ENCODE results near the gene RASA1. TPM values are rescaled to one million over a fixed set of nuclear protein-coding genes. Genes with fewer than 3 reads are reported as not detected.
A peak's percentile ranks its signal among the peaks of the same experiment; 100 is the strongest.

Gene RASA1
- total and polyA plus RNA-seq, 9 of the 15 experiments (the other 6 are each of a cell fraction or from before 2014, with no cell fraction given) = 3.2 to 17.3 (median 9.2) TPM

GRCh38 chr5:87392170-87392569 lies 124.5 kb downstream of the RASA1 start:
- ChIA-PET POLR2A (interaction anchor here (0.6 to 1.2 kb wide), 3 partner anchors 12 to 20 kb away, joined by 3 to 4 read pairs (median 3); partner anchors contain the start of gene CCNH), CTCF (ENCODE audit: low intra/inter-chr PET ratio) (no interaction called here)
- intact Hi-C loops (cut with micrococcal nuclease) (loop anchor here (5.0 to 10.0 kb wide), 2 partner anchors 127 to 320 kb away; partner anchors contain the start of gene RASA1), in situ Hi-C loops (cut with MboI) (no loop called here)
- Histone ChIP-seq H3K9me3 (replicated peaks; ENCODE audit: control insufficient read depth, insufficient read depth, low read depth, low read length) (no peaks in the 10 kb centered on the region), H3K4me3 (no peak overlapping the region), H3K9me1 (ENCODE audit: control insufficient read depth, insufficient read depth, low read length) (no peaks in the 10 kb centered on the region), H3K4me2 (ENCODE audit: insufficient read depth, low read length) (no peak overlapping the region), H2AFZ (ENCODE audit: low read depth, low read length) (no peak overlapping the region), H3K27me3 (ENCODE audit: control insufficient read depth in 2 of 2, insufficient read depth in 2 of 2, low read length in 2 of 2) (no peaks in the 10 kb centered on the region), H3K9ac (ENCODE audit: insufficient read depth in 1 of 2, low read depth in 2 of 2, low read length in 2 of 2) (no peak overlapping the region), H3K4me1 (replicated peaks in 1 of 2; ENCODE audit: control insufficient read depth in 2 of 2, insufficient read depth in 2 of 2, low read length in 2 of 2) (no peaks in the 10 kb centered on the region), H3K27ac (ENCODE audit: extremely low read depth, low read depth, low read length) (no peak overlapping the region), H3K79me2 (ENCODE audit: control insufficient read depth, insufficient read depth, low read length) (peaks cover 5% of the 10 kb centered on the region; the same call in 2 of the 3 replicates), H3K36me3 (ENCODE audit: control insufficient read depth, insufficient read depth, low read length) (peaks cover 98% of the 10 kb centered on the region), H4K20me1 (replicated peaks; ENCODE audit: control insufficient read depth, insufficient read depth, low read length) (no peaks in the 10 kb centered on the region)
- peak; percentile 34 for TF ChIP-seq FIP1L1 (IDR thresholded peaks at IDR 0.05; ENCODE audit: low read depth, low read length, poor library complexity, severe bottlenecking)
- no peak for TF ChIP-seq KHSRP (IDR thresholded peaks at IDR 0.05)
- no TSS peak for BruUV-seq (replicated peaks)
- no peak for ATAC-seq
- DNase-seq (ENCODE audit: extremely low read depth in 1 of 4, low spot score in 3 of 4) = no peak
- no CpG with 5 or more reads among the region's 1 CpG for WGBS (ENCODE audit: insufficient coverage, low coverage, missing lambda C conversion rate)
- no peak for FAIRE-seq

GRCh38 chr5:87392801-87393200 lies 125.1 kb downstream of the RASA1 start:
- CTCF ChIA-PET (ENCODE audit: low intra/inter-chr PET ratio) = no interaction called here
- Histone ChIP-seq H3K9me3 (replicated peaks; ENCODE audit: control insufficient read depth, insufficient read depth, low read depth, low read length) (no peaks in the 10 kb centered on the region), H3K9me1 (ENCODE audit: control insufficient read depth, insufficient read depth, low read length) (no peaks in the 10 kb centered on the region), H3K4me3 (no peak overlapping the region), H3K79me2 (ENCODE audit: control insufficient read depth, insufficient read depth, low read length) (peaks cover 10% of the 10 kb centered on the region; the same call in 2 of the 3 replicates), H3K27ac (ENCODE audit: extremely low read depth, low read depth, low read length) (no peak overlapping the region), H3K27me3 (ENCODE audit: control insufficient read depth in 2 of 2, insufficient read depth in 2 of 2, low read length in 2 of 2) (no peaks in the 10 kb centered on the region), H3K4me2 (ENCODE audit: insufficient read depth, low read length) (no peak overlapping the region), H3K4me1 (replicated peaks in 1 of 2; ENCODE audit: control insufficient read depth in 2 of 2, insufficient read depth in 2 of 2, low read length in 2 of 2) (no peaks in the 10 kb centered on the region), H3K36me3 (ENCODE audit: control insufficient read depth, insufficient read depth, low read length) (peaks cover 98% of the 10 kb centered on the region), H3K9ac (ENCODE audit: insufficient read depth in 1 of 2, low read depth in 2 of 2, low read length in 2 of 2) (no peak overlapping the region), H4K20me1 (replicated peaks; ENCODE audit: control insufficient read depth, insufficient read depth, low read length) (no peaks in the 10 kb centered on the region), H2AFZ (ENCODE audit: low read depth, low read length) (no peak overlapping the region)
- in situ Hi-C loops (cut with MboI) = no loop called here
- DNase-seq (ENCODE audit: extremely low read depth in 1 of 4, low spot score in 3 of 4) = no peak
- WGBS (ENCODE audit: insufficient coverage, low coverage, missing lambda C conversion rate) = 89% methylated on average over 4 of the region's 4 CpGs
- ATAC-seq = no peak
- TF ChIP-seq POU5F1 (IDR thresholded peaks at IDR 0.05; ENCODE audit: borderline replicate concordance, low read depth, low read length, partially characterized antibody) (no peak), POLR2A (conservative IDR thresholded peaks at IDR 0.05) (0 out of 2 replicates have a peak, but pooled peaks have one; percentile 13)
- BruUV-seq (replicated peaks) = no TSS peak
- no peak for FAIRE-seq
- intact Hi-C loops (cut with micrococcal nuclease) = loop anchor here (5.0 to 10.0 kb wide), 2 partner anchors 128 to 320 kb away; partner anchors contain the start of gene RASA1
- POLR2A ChIA-PET = interaction anchor here (0.6 to 1.1 kb wide), 2 partner anchors 20 to 21 kb away, joined by 3 to 4 read pairs; partner anchors contain the start of gene CCNH

Data from K562 (cell line).